Fibroblast of mammary gland (primary cell): ENCODE results near the gene PTPRD.

Experiments used
- DNase-seq: peaks from one replicate; pipeline ENCODE4 v3.0.0-alpha.2; 2010; ENCODE audit warnings: low read depth
- H3K4me3 ChIP-seq: 2 replicates; pipeline ENCODE4 v1.5.1; 2011; ENCODE audit warnings: low read depth, mild to moderate bottlenecking, low read length, moderate library complexity; ENCODE audit not compliant: control insufficient read depth
- CTCF ChIP-seq: conservative IDR thresholded peaks from 2 replicates; pipeline ENCODE4 v1.5.1; 2011; ENCODE audit warnings: low read depth, low read length, inconsistent platforms; ENCODE audit not compliant: control insufficient read depth, insufficient read depth

The PTPRD gene

GRCh38 chr9:8869812-8870211 is 1743.0 kb downstream of the PTPRD start:
- no peak for TF ChIP-seq CTCF
- H3K4me3 ChIP-seq = no peak overlapping the region
- DNase-seq = no peak

- H3K4me3 ChIP-seq = no peak overlapping the region
- DNase-seq = no peak
- no peak for TF ChIP-seq CTCF
Observed at GRCh38 chr9:8868632-8869031, 1744.2 kb downstream of the PTPRD start.

DNA sequence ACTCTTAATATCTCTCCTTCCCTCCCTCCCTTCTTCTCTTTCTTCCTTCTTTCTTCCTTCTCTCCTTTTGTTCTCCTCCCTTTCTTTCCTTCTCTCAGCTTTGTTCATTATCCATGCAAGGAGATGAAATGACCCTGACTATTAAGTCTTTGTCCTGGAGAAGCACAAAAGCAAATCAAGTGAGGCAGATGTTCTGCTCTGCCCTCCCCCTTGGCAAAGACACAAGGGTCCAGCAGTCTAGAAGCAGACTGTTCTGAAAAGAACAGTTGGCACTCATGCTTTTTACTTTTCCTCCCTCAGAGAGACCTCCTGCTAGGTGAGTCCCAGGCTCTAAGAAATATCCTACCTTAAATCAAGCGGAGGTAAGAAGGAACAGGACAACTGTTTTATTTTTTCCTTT is 1745.7 kb downstream of the PTPRD start:
- no peak for DNase-seq
- TF ChIP-seq CTCF = no peak
- H3K4me3 ChIP-seq = no peak overlapping the region

DNA sequence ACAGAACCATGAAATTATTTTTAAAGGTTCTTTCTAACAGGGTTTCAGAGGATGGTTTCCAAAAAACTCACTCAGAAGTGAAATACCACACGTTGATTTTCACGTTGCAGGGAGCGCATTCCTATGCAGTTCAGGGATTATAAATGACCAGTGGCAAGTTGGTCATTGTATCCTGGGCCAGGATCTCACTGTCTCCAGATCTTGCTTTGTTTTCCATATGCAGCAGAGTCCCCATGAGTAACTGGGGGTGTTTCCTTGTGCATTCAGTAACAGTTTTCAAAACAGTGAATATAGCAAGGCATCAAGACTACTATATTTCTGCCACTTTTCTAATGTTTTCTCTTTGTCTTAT is 1748.3 kb downstream of the PTPRD start:
- no peak for TF ChIP-seq CTCF
- no peak for DNase-seq
- H3K4me3 ChIP-seq = no peak overlapping the region

DNA sequence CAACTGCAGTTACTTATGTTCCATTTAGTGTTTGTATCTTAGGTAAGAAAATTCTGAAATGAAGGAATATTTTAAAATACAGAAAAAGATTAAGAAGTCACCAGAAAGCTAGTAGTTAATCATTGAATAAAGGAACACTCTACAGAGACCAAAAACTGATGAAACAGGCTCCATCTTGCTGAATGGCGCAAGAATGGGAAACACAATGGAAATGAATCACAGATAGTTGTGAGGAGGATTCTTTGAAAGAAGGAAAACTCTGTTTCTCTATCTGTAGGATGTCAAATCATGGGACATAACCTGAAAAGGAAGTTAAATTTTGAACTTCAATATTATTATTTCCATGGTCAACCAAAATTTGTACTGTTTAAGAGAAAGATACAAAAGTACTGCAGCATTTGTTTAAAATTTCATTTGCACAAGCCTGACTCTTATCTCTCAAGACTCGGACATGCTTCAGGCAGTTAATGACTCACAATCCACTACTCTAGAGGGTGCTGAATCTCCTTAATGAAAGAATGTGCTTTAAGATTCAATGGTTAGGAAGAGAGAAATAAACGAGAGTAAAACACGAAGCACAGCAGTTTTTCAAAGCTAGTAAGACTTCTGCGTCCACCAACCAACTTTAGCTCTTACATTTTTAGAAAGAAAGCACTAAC is 1748.8 kb downstream of the PTPRD start:
- peak; percentile 31 for DNase-seq
- no peak overlapping the region for H3K4me3 ChIP-seq
- no peak for TF ChIP-seq CTCF

DNA sequence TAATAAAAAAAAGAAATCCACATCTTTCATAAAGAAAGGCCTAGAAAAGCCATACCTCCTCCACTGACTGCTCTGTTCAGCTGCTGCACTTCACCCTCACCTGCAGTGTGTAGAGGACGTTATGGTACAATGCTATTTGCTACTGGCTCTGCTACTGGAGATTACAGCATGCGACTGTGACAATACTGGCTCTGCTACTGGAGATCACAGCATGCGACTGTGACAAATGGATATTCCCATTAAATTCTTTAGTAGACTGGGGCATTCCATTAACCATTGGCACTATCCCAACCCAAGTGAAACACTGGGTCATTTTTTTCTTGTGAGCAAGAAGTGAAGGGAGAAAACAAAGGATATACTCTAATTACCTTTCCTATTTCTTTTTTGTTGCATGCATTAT is 1749.7 kb downstream of the PTPRD start:
- no peak for DNase-seq
- no peak overlapping the region for H3K4me3 ChIP-seq
- no peak for TF ChIP-seq CTCF

DNA sequence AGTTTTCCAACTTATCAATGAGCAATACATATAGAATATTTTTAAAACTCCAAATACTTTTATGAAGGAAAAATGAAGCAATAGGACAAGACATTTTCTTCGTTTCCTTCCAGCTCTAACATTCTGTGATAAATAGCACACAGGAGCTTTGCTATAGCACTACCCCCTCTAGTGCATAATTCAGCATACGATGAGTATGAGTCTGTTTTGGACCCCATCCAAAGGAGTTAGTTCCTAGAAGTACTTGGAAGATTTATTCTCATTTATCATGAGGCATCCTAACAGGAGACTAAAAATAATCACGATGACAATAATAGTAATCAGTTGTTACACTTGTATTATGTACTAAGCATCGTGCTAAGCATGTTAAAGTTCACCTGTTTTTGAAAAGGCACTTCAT is 1751.9 kb downstream of the PTPRD start:
- peak; percentile 86 for DNase-seq

More for the DNA sequence above, 1751.9 kb downstream of the PTPRD start:
- peak; percentile 42 for TF ChIP-seq CTCF
- no peak overlapping the region for H3K4me3 ChIP-seq
